Measurements from ENCODE around the gene BRD3OS. TPM values are rescaled to one million over a fixed set of nuclear protein-coding genes. Genes with fewer than 3 reads are reported as not detected.

The BRD3OS gene
- total and polyA plus RNA-seq, 2 of the 4 experiments (the other 2 are of a cell fraction): 15.8 to 20.7 TPM

DNA sequence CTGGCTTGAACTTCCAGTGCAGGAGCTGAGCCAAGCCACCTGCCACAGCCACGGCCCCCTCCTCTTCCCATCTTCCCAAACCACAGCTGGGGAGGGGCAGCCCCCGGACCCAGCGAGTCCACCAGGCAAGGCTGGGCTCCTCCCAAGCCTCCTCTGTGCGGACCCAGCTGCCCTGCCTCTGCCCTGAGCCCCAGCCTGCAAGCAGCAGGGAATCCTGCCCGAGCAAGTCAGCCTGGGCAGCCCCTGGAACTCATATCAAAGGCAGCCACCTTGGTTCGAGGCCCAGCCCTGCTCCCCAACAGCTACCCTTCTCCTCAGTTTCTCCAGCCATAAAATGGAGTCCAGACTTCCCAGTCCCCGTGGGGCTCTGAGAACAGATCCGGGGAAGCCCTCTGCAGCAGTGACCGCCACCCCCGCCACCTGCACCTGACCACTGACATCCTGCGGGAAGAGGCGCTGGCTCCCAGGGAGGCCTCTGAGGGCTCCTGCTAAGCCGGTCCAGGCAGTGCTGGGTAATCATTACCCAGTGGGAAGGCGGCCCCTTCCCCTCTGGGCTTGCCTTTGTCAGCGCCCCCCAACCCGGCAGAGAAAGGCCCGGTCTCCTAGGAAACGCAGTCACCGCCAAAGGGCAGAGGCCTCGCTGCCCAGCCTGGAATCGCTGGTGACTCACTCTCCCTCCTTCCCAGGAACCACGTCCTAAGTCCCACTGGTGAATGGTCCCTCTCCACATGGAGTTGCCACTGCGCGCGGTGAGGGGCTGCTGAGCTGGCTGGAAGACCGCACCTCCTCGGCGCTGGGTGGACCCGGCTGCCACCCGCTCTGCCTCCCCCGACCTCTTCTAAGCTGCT is 34.7 kb upstream of the BRD3OS start:
- DNase-seq (peak; percentile 85), ATAC-seq (ENCODE audit: low read depth) (peak; percentile 19)
- peak overlapping the region; percentile 80 for H2AK5ac ChIP-seq (ENCODE audit: low read depth, low read length)
- peaks cover 11% of the 10 kb centered on the region; the same call in 1 of the 2 replicates for H3K4me1 ChIP-seq (ENCODE audit: control insufficient read depth, insufficient read depth, low read length)
- in situ Hi-C loops (cut with MboI; ENCODE audit: low sequenced_read_pairs): loop anchor here (5.0 to 10.0 kb wide), 2 partner anchors 203 to 456 kb away; partner anchors contain the start of gene ADAMTSL2
- no peaks in the 10 kb centered on the region for H3K36me3 ChIP-seq (ENCODE audit: control insufficient read depth, insufficient read depth, low read length)
- intact Hi-C loops (cut with micrococcal nuclease): loop anchor here (5.0 kb wide), 1 partner anchor 583 kb away; no protein-coding TSS in a partner anchor
- H3K9me1 ChIP-seq (ENCODE audit: insufficient read depth, low read length): peaks cover 17% of the 10 kb centered on the region
- H3K27me3 ChIP-seq (ENCODE audit: control insufficient read depth, insufficient read depth, low read length): no peaks in the 10 kb centered on the region
- H3K56ac ChIP-seq (ENCODE audit: extremely low read depth, insufficient read depth, low read length): peak overlapping the region; percentile 10; the same call in 1 of the 2 replicates
- ChIA-PET POLR2A (ENCODE audit: unreplicated experiment) (no interaction called here), CTCF (no interaction called here)
- peak overlapping the region; percentile 73 for H3K4me3 ChIP-seq (ENCODE audit: insufficient read depth, low read depth, low read length)
- H2BK5ac ChIP-seq (ENCODE audit: low read depth, low read length, poor library complexity, severe bottlenecking): peak overlapping the region; percentile 76
- dilution Hi-C loops (cut with HindIII; ENCODE audit: low sequenced_read_pairs, unreplicated experiment): no loop called here
- 19% methylated on average over 3 of the region's 31 CpGs; no CpG with 5 or more reads in 1 of the 2 experiments for WGBS, 2 experiments (ENCODE audit: extremely low coverage in 2 of 2, insufficient read length in 1 of 2)
- H3K27ac ChIP-seq (ENCODE audit: insufficient read depth, low read length): peak overlapping the region; percentile 75
- no TSS peak for BruUV-seq (replicated peaks)
- peak overlapping the region in 1 of 2 experiments; percentile 6; a peak in 1 of 4 replicates for H4K8ac ChIP-seq (ENCODE audit: low read depth in 2 of 2, low read length in 2 of 2)
- peak overlapping the region; percentile 86 for H2AFZ ChIP-seq (replicated peaks; ENCODE audit: low read length, poor library complexity)
- H3K23ac ChIP-seq (ENCODE audit: low read depth, low read length): peak overlapping the region; percentile 58
- peak overlapping the region; percentile 63 for H3K9ac ChIP-seq (ENCODE audit: low read depth, low read length)
- H3K4me2 ChIP-seq (ENCODE audit: low read depth, low read length): peak overlapping the region; percentile 75
- 0 out of 2 replicates have a peak overlapping the region, but pooled peaks have one; percentile 14 for H2BK20ac ChIP-seq (ENCODE audit: low read depth, low read length)
- peak; percentile 68 for TF ChIP-seq POLR2A (IDR thresholded peaks at IDR 0.05; ENCODE audit: low read depth, low read length)
- 0 out of 2 replicates have a peak, but pooled peaks have one; percentile 15 for TF ChIP-seq MAZ (IDR thresholded peaks at IDR 0.05; ENCODE audit: borderline replicate concordance, low read depth, low read length)
- peak; percentile 86; the same call in 1 of the 2 replicates for TF ChIP-seq MXI1 (IDR thresholded peaks at IDR 0.05; ENCODE audit: borderline replicate concordance, low read depth, low read length)
- no peak for TF ChIP-seq RAD21 (IDR thresholded peaks at IDR 0.05; ENCODE audit: low read length)
- TF ChIP-seq FOS (IDR thresholded peaks at IDR 0.05; ENCODE audit: low read depth, low read length): peak; percentile 69
- no peak for TF ChIP-seq MAFK (IDR thresholded peaks at IDR 0.05; ENCODE audit: low read depth, low read length)
- TF ChIP-seq, protein P1, sequence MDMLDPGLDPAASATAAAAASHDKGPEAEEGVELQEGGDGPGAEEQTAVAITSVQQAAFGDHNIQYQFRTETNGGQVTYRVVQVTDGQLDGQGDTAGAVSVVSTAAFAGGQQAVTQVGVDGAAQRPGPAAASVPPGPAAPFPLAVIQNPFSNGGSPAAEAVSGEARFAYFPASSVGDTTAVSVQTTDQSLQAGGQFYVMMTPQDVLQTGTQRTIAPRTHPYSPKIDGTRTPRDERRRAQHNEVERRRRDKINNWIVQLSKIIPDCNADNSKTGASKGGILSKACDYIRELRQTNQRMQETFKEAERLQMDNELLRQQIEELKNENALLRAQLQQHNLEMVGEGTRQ (IDR thresholded peaks at IDR 0.05; ENCODE audit: low read depth, low read length): no peak
- H4K5ac ChIP-seq (ENCODE audit: low read depth, low read length): no peak overlapping the region
- peak overlapping the region; percentile 20; the same call in 1 of the 2 replicates for H2BK120ac ChIP-seq (ENCODE audit: low read depth, low read length)
- peak overlapping the region; percentile 29 for H3K14ac ChIP-seq (replicated peaks; ENCODE audit: low read depth, low read length)
- peaks cover 60% of the 10 kb centered on the region for H4K20me1 ChIP-seq (ENCODE audit: insufficient read depth, low read length)
- H2AK9ac ChIP-seq (replicated peaks; ENCODE audit: low read depth, low read length, poor library complexity): peak overlapping the region; percentile 99
- no peak overlapping the region for H2BK15ac ChIP-seq (ENCODE audit: low read depth, low read length)
- H3K9me3 ChIP-seq (ENCODE audit: control insufficient read depth, insufficient read depth, low read length): no peaks in the 10 kb centered on the region
- H3K79me1 ChIP-seq (ENCODE audit: low read depth in 1 of 2, low read length in 2 of 2): peaks cover 11 to 63% of the 10 kb centered on the region in 2 experiments
- no peak overlapping the region for H3K18ac ChIP-seq (ENCODE audit: low read depth, low read length)
- H4K91ac ChIP-seq (ENCODE audit: insufficient read depth, low read depth, low read length): peak overlapping the region; percentile 70
- H3K4ac ChIP-seq (ENCODE audit: low read depth, low read length): peak overlapping the region; percentile 59
